ENCODE data around the gene ZNF727. TPM values are rescaled to one million over a fixed set of nuclear protein-coding genes. Genes with fewer than 3 reads are reported as not detected.
A peak's percentile ranks its signal among the peaks of the same experiment; 100 is the strongest.
"Not testable (repeated sequence)": the region's sequence is repeated elsewhere in the genome, so short reads cannot be mapped to it uniquely, and the experiment has no call there.

The ZNF727 gene
- total RNA-seq (2014; rRNA removed; shearing (Covaris generic)): 2.3 and 3.0 TPM in 2 replicates

DNA sequence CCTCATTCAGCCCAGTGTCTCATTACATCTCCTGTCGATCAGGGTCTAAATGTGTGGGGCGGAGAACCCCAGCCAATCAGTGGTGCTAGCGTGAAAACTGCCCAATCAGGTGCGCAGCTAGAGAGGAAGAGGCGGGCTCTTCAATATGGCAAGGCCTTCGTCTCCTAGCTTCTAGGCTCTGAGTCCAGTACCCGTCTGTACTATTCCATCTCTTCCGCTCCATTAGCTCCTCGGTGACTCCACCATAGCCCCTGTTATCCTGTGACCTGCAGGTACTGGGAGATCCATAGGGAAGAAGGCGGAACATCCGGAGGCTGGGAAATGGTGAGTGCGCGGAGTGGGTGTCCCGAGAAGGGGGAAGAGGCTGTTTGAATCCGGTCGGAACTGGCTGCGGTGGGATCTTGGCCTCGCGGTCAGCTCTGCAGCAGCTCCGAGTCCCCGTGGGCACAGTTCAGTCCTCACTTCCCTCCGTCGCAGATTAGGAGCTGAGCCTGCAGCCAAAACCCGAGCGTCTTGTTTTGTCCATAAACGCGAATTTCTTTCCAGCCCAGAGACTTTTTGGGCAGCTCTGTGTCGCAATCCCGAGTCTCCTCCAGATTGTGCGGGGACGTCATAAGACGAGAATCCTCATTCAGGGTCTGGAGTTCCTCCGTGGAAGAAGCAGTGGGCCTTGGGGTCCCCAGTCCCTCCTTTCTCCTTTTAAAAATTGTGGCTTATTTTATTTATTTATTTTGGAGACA is at the start of gene ZNF727:
ZNF727 (plus strand) TSS at position 134 of the 740 bp plus-strand sequence; CDS start at position 322, 188 bp downstream.
- no peaks in the 10 kb centered on the region for H3K27me3 ChIP-seq
- peak; percentile 24 to 65 for DNase-seq

DNA sequence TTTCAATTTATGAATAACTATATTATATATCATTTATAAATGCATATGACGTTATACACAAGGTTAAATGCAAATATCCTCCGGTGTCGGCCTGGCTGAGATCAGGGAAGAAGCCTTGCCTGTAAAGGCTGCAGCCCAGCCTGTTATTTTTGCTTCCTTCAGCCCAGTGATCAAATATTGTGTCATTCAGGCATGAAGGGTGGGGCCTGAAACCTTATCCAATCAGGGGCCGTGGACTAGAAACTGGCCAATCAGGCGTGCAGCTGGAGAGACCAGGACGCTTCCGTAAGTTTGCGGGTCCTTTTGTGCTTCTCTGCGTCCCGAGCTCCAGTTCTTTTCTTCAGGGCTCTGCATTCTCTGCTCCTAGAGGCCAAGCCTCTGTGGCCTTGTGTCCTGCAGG is 46.7 kb upstream of the ZNF727 start, which contains the start of gene ZNF722:
ZNF722 (plus strand) TSS at position 301 of the 400 bp plus-strand sequence. CDS start 113 bp downstream, outside the sequence.
- Histone ChIP-seq H3K9me3 (replicated peaks) (no peaks in the 10 kb centered on the region), H3K4me1 (no peaks in the 10 kb centered on the region), H3K27me3 (no peaks in the 10 kb centered on the region), H3K36me3 (no peaks in the 10 kb centered on the region), H3K27ac (no peak within 1 kb of the TSS), H3K4me3 (no peak within 1 kb of the TSS)
- DNase-seq: no peak

More for the DNA sequence above, at the start of gene ZNF727:
- Histone ChIP-seq H3K27ac (peak within 1 kb of the TSS; percentile 34; the same call in 1 of the 2 replicates), H3K4me3 (peak within 1 kb of the TSS; percentile 55), H3K4me1 (no peaks in the 10 kb centered on the region), H3K9me3 (replicated peaks) (no peaks in the 10 kb centered on the region), H3K36me3 (no peaks in the 10 kb centered on the region)

GRCh38 chr7:64015496-64015895 is 29.7 kb upstream of the ZNF727 start:
- not testable (repeated sequence) for DNase-seq; H3K36me3 ChIP-seq; H3K4me3 ChIP-seq; H3K27ac ChIP-seq; H3K9me3 ChIP-seq (replicated peaks); H3K4me1 ChIP-seq; H3K27me3 ChIP-seq

- Histone ChIP-seq H3K9me3 (replicated peaks) (peaks cover 4% of the 10 kb centered on the region; the same call in 1 of the 2 replicates), H3K4me3 (no peak overlapping the region), H3K27ac (no peak overlapping the region), H3K4me1 (no peaks in the 10 kb centered on the region), H3K36me3 (no peaks in the 10 kb centered on the region), H3K27me3 (no peaks in the 10 kb centered on the region)
- DNase-seq: no peak
Measured at GRCh38 chr7:64035388-64035787, 9.8 kb upstream of the ZNF727 start.

GRCh38 chr7:64037095-64037494 is 8.1 kb upstream of the ZNF727 start:
- H3K4me3 ChIP-seq: no peak overlapping the region
- no peaks in the 10 kb centered on the region for H3K36me3 ChIP-seq
- no peak for DNase-seq
- no peaks in the 10 kb centered on the region for H3K4me1 ChIP-seq
- peaks cover 4% of the 10 kb centered on the region; the same call in 1 of the 2 replicates for H3K9me3 ChIP-seq (replicated peaks)
- H3K27ac ChIP-seq: no peak overlapping the region
- no peaks in the 10 kb centered on the region for H3K27me3 ChIP-seq

- Histone ChIP-seq H3K4me3 (peak overlapping the region; percentile 55), H3K4me1 (no peaks in the 10 kb centered on the region), H3K36me3 (no peaks in the 10 kb centered on the region), H3K27me3 (no peaks in the 10 kb centered on the region), H3K9me3 (replicated peaks) (no peaks in the 10 kb centered on the region), H3K27ac (no peak overlapping the region; the same call in 1 of the 2 replicates)
- DNase-seq: no peak
Measured at GRCh38 chr7:64046041-64046389, 781 bp downstream of the ZNF727 start.

DNA sequence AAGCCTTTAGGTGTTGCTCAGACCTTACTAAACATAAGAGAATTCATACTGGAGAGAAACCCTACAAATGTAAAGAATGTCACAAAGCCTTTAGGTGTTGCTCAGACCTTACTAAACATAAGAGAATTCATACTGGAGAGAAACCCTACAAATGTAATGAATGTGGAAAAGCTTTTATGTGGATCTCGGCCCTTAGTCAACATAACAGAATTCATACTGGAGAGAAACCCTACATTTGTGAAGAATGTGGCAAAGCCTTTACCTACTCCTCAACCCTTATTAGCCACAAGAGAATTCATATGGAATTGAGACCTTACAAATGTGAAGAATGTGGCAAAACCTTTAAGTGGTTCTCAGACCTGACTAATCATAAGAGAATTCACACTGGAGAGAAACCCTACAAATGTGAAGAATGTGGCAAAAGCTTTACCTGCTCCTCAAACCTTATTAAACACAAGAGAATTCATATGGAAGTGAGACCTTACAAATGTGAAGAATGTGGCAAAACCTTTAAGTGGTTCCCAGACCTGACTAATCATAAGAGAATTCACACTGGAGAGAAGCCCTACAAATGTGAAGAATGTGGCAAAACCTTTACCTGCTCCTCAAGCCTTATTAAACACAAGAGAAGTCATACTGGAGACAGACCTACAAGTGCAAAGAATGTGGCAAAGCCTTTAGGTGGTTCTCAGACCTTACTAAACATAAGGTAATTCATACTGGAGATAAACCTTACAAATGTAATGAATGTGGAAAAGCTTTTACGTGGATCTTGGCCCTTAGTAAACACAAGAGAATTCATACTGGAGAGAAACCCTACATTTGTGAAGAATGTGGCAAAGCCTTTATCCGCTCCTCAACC is 32.8 kb downstream of the ZNF727 start:
- H3K4me1 ChIP-seq, H3K27ac ChIP-seq, H3K36me3 ChIP-seq, H3K4me3 ChIP-seq, H3K27me3 ChIP-seq, DNase-seq: not testable (repeated sequence)
- peaks cover 28% of the 10 kb centered on the region for H3K9me3 ChIP-seq (replicated peaks)

- no peak for DNase-seq
- no peaks in the 10 kb centered on the region for H3K36me3 ChIP-seq
- peaks cover 28% of the 10 kb centered on the region for H3K9me3 ChIP-seq (replicated peaks)
- H3K27me3 ChIP-seq: no peaks in the 10 kb centered on the region
- no peak overlapping the region for H3K4me3 ChIP-seq
- H3K4me1 ChIP-seq: no peaks in the 10 kb centered on the region
- no peak overlapping the region for H3K27ac ChIP-seq
Measured at GRCh38 chr7:64078699-64078994, 33.4 kb downstream of the ZNF727 start.

DNA sequence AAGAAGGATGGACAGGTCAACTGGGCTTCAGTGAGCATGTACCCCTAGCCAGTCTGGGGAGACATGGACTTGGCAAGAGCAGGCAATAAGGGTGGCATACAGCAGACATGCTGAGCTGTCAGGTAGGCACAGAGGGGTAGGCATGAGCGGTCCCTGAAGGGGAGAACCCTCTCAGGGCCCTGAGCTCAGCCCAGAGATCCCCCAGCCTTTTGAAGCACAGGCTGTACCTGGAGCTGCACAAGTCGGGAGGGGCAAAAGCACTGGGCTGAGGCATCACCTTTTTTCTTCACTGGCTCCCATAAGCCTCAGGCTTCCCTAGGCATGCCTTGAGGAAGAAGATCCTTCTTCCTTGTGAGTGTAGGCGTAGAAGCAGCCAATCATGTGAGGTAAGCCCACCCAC is 42.3 kb downstream of the ZNF727 start:
- H3K27me3 ChIP-seq: no peaks in the 10 kb centered on the region
- no peak overlapping the region for H3K4me3 ChIP-seq
- no peaks in the 10 kb centered on the region for H3K36me3 ChIP-seq
- no peaks in the 10 kb centered on the region; the same call in 1 of the 2 replicates for H3K9me3 ChIP-seq (replicated peaks)
- DNase-seq: no peak
- no peak overlapping the region for H3K27ac ChIP-seq
- H3K4me1 ChIP-seq: no peaks in the 10 kb centered on the region

DNA sequence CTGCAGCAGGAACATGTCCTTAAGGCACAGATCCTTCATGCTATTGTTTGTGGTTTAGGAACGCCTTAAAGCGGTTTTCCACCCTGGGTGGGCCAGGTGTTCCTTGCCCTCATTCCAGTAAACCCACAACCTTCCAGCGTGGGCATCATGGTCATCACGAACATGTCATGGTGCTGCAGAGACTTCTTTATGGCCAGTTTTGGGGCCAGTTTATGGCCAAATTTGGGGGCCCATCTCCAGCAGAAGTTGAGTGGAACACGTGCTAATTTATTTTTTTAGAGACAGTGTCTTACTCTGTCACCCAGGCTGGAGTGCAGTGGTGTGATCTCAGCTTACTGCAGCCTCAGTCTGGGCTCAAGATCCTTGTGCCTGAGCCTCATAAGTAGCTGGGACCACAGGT is 43.6 kb downstream of the ZNF727 start:
- not testable (repeated sequence) for H3K27me3 ChIP-seq; DNase-seq; H3K27ac ChIP-seq; H3K4me3 ChIP-seq; H3K4me1 ChIP-seq; H3K9me3 ChIP-seq (replicated peaks); H3K36me3 ChIP-seq

Other genes with a start within 250 kb of the ZNF727 start
- gene ZNF722, start 46.6 kb upstream of the ZNF727 start, total RNA-seq (2014; rRNA removed; shearing (Covaris generic)): not detected in 2 replicates
- gene ZNF735, start 161.8 kb downstream of the ZNF727 start, total RNA-seq (2014; rRNA removed; shearing (Covaris generic)): not detected in 2 replicates
- 0.10 and 0.18 TPM in 2 replicates for gene ZNF679, start 183.0 kb downstream of the ZNF727 start, total RNA-seq (2014; rRNA removed; shearing (Covaris generic))

All from SJCRH30 (cell line).